Mesodermal cell (in vitro differentiated cells): ENCODE results near the gene CALML3.

Source experiments
- H3K27ac ChIP-seq: 2 replicates; pipeline ENCODE4 v1.7.0; 2013; ENCODE audit warnings: mild to moderate bottlenecking, low read depth, low read length, moderate library complexity; ENCODE audit not compliant: severe bottlenecking
- H3K36me3 ChIP-seq: 2 replicates; pipeline ENCODE4 v1.7.1; 2013; ENCODE audit warnings: mild to moderate bottlenecking, low read length, moderate library complexity; ENCODE audit not compliant: control insufficient read depth, insufficient read depth
- H3K4me1 ChIP-seq: one replicate; pipeline ENCODE4 v1.7.1; 2013; ENCODE audit warnings: mild to moderate bottlenecking, low read length; ENCODE audit not compliant: insufficient read depth, control insufficient read depth, poor library complexity, severe bottlenecking
- H3K4me3 ChIP-seq: 2 replicates; pipeline ENCODE4 v1.7.0; 2013; ENCODE audit warnings: low read length, control low read depth, mild to moderate bottlenecking; ENCODE audit not compliant: insufficient read depth, poor library complexity, severe bottlenecking; ENCODE audit errors: extremely low read depth
- H3K9me3 ChIP-seq: 2 replicates; pipeline ENCODE4 v1.7.1; 2013; ENCODE audit warnings: mild to moderate bottlenecking, low read length, moderate library complexity; ENCODE audit not compliant: control insufficient read depth
- WGBS, 2 experiments: methylation state at CpG; one replicate each; pipeline ENCODE4 v1.1.5; 2013; ENCODE audit warnings: missing lambda C conversion rate in 2 of 2; ENCODE audit not compliant: insufficient coverage in 2 of 2; 5-methylcytosine and 5-hydroxymethylcytosine counted together

CALML3 gene

GRCh38 chr10:5530412-5530806 lies 5.6 kb downstream of the CALML3 start:
- Histone ChIP-seq H3K36me3 (no peaks in the 10 kb centered on the region), H3K9me3 (peaks cover 6% of the 10 kb centered on the region), H3K4me1 (no peaks in the 10 kb centered on the region), H3K4me3 (no peak overlapping the region), H3K27ac (no peak overlapping the region)
- WGBS, 2 experiments: 90 to 100% methylated on average over 2 to 3 of the region's 5 CpGs

GRCh38 chr10:5530846-5531557 lies 6.2 kb downstream of the CALML3 start:
- H3K4me3 ChIP-seq: no peak overlapping the region
- H3K27ac ChIP-seq: no peak overlapping the region
- no peaks in the 10 kb centered on the region for H3K4me1 ChIP-seq
- peaks cover 6% of the 10 kb centered on the region for H3K9me3 ChIP-seq
- no peaks in the 10 kb centered on the region for H3K36me3 ChIP-seq
- 94 to 96% methylated on average over 15 to 16 of the region's 16 CpGs for WGBS, 2 experiments

- no peak overlapping the region for H3K4me3 ChIP-seq
- WGBS, 2 experiments: 94% methylated on average over 7 to 10 of the region's 10 CpGs
- peaks cover 6% of the 10 kb centered on the region for H3K9me3 ChIP-seq
- no peaks in the 10 kb centered on the region for H3K4me1 ChIP-seq
- no peaks in the 10 kb centered on the region for H3K36me3 ChIP-seq
- no peak overlapping the region for H3K27ac ChIP-seq
These were observed 7.0 kb downstream of the CALML3 start for GRCh38 chr10:5531558-5532306.

GRCh38 chr10:5532307-5532605 lies 7.5 kb downstream of the CALML3 start:
- peaks cover 6% of the 10 kb centered on the region for H3K9me3 ChIP-seq
- no peak overlapping the region for H3K4me3 ChIP-seq
- H3K27ac ChIP-seq: no peak overlapping the region
- H3K36me3 ChIP-seq: no peaks in the 10 kb centered on the region
- WGBS, 2 experiments: 94 to 95% methylated on average over 10 of the region's 10 CpGs
- H3K4me1 ChIP-seq: no peaks in the 10 kb centered on the region

GRCh38 chr10:5532618-5533097 lies 7.9 kb downstream of the CALML3 start:
- H3K4me3 ChIP-seq: no peak overlapping the region
- H3K36me3 ChIP-seq: no peaks in the 10 kb centered on the region
- 89 to 97% methylated on average over 5 of the region's 6 CpGs for WGBS, 2 experiments
- H3K9me3 ChIP-seq: peaks cover 6% of the 10 kb centered on the region
- peaks cover 1% of the 10 kb centered on the region for H3K4me1 ChIP-seq
- no peak overlapping the region for H3K27ac ChIP-seq

GRCh38 chr10:5533098-5533731 lies 8.5 kb downstream of the CALML3 start:
- no peak overlapping the region for H3K4me3 ChIP-seq
- H3K36me3 ChIP-seq: no peaks in the 10 kb centered on the region
- peaks cover 6% of the 10 kb centered on the region for H3K9me3 ChIP-seq
- H3K4me1 ChIP-seq: peaks cover 7% of the 10 kb centered on the region
- 90 to 93% methylated on average over 19 to 20 of the region's 21 CpGs for WGBS, 2 experiments
- H3K27ac ChIP-seq: no peak overlapping the region

- Histone ChIP-seq H3K9me3 (peaks cover 6% of the 10 kb centered on the region), H3K36me3 (no peaks in the 10 kb centered on the region), H3K4me3 (no peak overlapping the region), H3K27ac (no peak overlapping the region), H3K4me1 (peaks cover 16% of the 10 kb centered on the region)
- 91% methylated on average over 29 to 38 of the region's 38 CpGs for WGBS, 2 experiments
These were observed 9.5 kb downstream of the CALML3 start for GRCh38 chr10:5534051-5534821.

GRCh38 chr10:5534880-5535856 lies 10.4 kb downstream of the CALML3 start:
- peaks cover 25% of the 10 kb centered on the region for H3K4me1 ChIP-seq
- 93 to 94% methylated on average over 4 to 5 of the region's 8 CpGs for WGBS, 2 experiments
- H3K9me3 ChIP-seq: peaks cover 6% of the 10 kb centered on the region
- H3K4me3 ChIP-seq: no peak overlapping the region
- H3K27ac ChIP-seq: no peak overlapping the region
- no peaks in the 10 kb centered on the region for H3K36me3 ChIP-seq

GRCh38 chr10:5536486-5537081 lies 11.8 kb downstream of the CALML3 start:
- H3K9me3 ChIP-seq: peaks cover 14% of the 10 kb centered on the region
- 86 to 95% methylated on average over 2 to 4 of the region's 7 CpGs for WGBS, 2 experiments
- H3K27ac ChIP-seq: no peak overlapping the region
- no peak overlapping the region for H3K4me3 ChIP-seq
- peaks cover 25% of the 10 kb centered on the region for H3K4me1 ChIP-seq
- H3K36me3 ChIP-seq: no peaks in the 10 kb centered on the region
